HG03135 (cell line): ENCODE measurements around the gene PDE4D.
"Not testable (repeated sequence)": the region's sequence is repeated elsewhere in the genome, so short reads cannot be mapped to it uniquely, and the experiment has no call there.

ENCODE experiments used
- ATAC-seq: cut with Tn5 transposase; IDR thresholded peaks from one replicate; pipeline ENCODE4 v1.9.1; 2021; ENCODE audit warnings: mild to moderate bottlenecking, moderate library complexity; ENCODE audit not compliant: unreplicated experiment

Gene PDE4D

DNA sequence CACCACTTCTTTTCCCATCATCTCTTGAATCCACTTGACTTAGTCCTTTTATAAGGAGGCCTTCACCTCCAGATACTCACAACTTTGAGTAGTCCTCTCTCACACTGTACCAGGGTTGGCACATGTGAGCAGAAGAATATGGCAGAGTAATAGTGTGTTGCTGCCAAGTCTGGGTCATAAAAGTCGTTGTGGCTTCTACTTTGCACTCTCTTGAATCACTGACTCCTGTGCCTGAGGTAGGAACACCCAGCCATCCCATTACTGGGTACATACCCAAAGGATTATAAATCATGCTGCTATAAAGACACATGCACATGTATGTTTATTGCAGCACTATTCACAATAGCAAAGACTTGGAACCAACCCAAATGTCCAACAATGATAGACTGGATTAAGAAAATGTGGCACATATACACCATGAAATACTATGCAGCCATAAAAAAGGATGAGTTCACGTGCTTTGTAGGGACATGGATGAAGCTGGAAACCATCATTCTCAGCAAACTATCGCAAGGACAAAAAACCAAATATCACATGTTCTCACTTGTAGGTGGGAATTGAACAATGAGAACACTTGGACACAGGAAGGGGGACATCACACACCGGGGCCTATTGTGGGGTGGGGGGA lies 145.4 kb downstream of the PDE4D start:
- ATAC-seq, result not testable (repeated sequence)

GRCh38 chr5:59746241-59746765 lies 147.2 kb downstream of the PDE4D start:
- no peak for ATAC-seq

DNA sequence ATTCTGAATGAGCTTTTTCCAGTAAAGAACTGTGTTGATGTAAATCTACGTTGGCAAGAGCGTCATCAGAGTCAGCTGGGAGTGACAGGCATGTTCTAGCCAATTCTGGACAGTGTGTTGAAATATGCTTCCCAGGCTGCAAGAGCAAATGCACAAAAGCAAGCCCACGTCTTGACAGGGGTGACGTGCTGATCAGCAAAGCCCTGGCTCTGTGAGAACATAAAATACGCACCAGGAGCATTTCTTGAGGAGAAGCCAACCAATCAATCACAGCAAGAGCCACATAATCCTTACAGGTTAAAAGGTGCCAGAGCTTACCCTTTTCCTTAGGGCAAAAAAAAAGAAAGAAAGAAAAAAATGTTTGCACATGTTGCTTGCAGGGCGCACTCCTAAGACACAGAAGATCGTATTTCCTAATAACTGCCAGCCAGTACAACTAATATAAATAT lies 148.1 kb downstream of the PDE4D start:
- no peak for ATAC-seq

GRCh38 chr5:59744531-59744992 lies 149.0 kb downstream of the PDE4D start:
- no peak for ATAC-seq

GRCh38 chr5:59741599-59741998 lies 151.9 kb downstream of the PDE4D start:
- no peak for ATAC-seq

- ATAC-seq, result no peak
Measured at GRCh38 chr5:59738024-59738423, 155.5 kb downstream of the PDE4D start.

DNA sequence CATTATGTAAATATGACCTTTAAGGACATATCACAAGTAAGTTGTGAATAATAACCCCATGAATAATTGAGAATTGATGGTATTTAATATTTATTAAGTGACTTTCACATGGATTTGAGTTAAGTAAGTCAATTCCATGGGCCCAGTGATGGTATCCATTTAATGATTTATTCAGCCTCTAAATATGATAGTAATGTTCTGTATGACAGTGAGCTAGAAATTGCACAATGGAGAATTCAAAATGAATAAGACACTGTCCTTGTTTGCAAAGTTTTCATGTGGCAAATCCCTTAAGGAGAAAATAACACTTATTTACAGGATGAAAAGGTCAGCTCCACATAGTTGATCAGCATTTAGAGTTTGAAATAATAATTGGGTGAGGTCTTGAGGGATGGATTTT lies 160.7 kb downstream of the PDE4D start:
- no peak for ATAC-seq

- ATAC-seq, result no peak
Measured at GRCh38 chr5:59732301-59732700, 161.2 kb downstream of the PDE4D start.

DNA sequence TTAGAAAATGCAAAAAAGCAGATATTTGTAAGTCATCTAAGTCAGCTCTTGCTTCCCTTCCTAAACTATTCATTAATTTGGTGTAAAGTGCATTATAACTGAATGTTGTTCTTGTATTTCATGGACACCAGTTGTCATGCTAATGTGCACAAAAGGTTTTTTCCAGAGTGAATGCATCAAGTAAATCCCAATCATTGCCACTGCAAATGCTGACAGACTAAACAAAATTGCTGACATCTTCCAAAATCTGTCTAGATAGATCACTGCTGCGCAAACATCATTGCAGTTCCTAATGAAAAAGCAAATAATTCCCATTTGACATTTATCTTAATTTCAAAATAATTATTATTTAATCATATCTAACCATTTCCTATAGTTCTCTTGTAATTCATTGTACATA lies 161.7 kb downstream of the PDE4D start:
- no peak for ATAC-seq

GRCh38 chr5:59729820-59730219 lies 163.7 kb downstream of the PDE4D start:
- ATAC-seq, result no peak

DNA sequence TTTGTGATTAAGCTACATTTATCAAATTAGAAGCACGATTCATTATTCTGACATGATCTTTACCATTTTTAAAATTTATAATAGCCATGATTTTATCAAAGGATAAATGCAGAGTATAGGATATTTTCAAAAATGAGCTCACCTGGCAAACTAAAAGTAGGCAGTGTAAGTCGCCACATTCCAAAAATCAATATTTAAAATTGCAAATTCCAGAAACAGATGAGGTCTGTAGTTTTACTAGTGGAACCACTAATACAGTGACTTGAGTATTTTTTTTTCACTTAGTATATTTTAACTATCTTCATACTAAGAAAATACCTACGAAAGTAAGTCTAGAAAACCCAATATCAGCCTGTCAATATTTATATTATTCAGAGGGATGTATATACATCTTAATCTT lies 164.2 kb downstream of the PDE4D start:
- ATAC-seq, result no peak

DNA sequence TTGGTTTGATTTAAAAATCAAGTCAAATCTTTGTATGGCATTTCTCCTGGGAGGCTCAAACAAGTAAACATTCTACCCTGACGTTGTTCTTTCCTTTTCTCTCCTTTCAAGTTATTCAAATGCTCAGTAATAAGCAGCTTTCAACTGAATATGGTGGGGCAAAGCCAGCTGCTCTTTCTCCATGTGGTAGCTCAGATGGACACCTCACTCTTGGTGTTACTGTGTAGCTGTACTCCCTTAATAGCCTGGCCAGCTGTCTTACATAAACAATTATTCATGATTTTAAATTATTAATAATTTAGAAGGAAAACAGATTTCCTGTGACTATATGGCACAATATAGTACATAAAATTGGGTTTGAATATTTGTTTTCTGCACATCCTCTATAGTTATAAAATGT lies 165.2 kb downstream of the PDE4D start:
- no peak for ATAC-seq

DNA sequence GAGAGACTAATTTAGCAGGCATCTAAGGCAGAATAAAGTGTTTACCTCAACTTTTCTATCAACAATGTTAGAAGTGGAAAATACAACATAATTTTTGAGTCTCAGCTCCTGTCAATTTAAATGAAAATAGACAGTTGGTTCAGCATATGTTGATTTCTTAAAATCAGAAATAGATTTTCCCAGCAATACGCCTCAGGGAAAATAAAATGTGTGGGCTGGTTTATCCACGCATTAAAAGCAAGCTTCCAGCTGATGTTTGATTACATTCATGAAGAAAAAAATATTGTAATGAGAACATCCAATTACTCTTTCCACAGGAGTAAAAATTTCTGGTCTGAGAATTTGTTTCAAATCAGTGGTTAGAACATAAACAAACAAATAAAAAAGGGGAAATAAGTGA lies 166.3 kb downstream of the PDE4D start:
- ATAC-seq, result no peak

DNA sequence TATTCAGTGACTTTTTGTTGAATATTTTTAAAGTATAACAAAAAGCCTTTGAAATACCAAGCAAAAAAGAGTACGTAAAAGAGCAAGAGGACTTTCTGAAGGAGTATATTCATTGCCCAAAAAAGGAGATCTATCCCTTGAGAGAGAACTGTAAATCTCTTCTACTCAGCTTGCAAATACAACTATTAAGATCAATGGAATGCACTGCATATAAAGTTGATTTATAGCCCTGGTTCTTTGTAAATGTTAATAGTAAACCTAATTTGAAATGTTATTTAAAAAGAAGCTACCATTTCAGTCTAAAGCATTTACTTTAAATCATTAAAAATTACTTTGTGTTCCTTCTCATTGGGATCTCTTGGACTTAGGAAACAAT lies 168.1 kb downstream of the PDE4D start:
- ATAC-seq, result no peak

- no peak for ATAC-seq
Measured at GRCh38 chr5:59724482-59725391, 168.8 kb downstream of the PDE4D start.

- ATAC-seq, result no peak
Measured at GRCh38 chr5:59722874-59723273, 170.7 kb downstream of the PDE4D start.

DNA sequence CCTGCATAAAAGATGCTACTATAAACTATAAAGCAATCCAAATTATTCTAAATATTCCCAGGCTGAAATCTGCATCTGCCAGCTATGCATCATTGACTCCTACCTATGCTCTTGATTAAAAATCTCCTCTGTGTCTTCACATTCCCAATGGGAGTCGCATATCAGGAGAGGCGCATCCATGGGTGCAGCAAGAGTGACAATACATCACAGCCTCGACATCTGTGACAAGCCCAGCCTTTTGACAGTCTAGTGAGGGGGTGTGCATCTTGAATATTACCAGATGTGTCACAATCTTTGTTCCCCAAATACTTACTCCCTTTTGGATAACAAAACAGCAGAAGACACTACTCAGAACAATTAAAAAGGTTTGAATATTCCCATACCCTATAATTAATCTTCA lies 171.8 kb downstream of the PDE4D start:
- no peak for ATAC-seq

GRCh38 chr5:59720063-59720462 lies 173.5 kb downstream of the PDE4D start:
- ATAC-seq, result no peak

GRCh38 chr5:59716966-59717500 lies 176.5 kb downstream of the PDE4D start:
- ATAC-seq, result no peak

GRCh38 chr5:59716029-59716428 lies 177.5 kb downstream of the PDE4D start:
- no peak for ATAC-seq

DNA sequence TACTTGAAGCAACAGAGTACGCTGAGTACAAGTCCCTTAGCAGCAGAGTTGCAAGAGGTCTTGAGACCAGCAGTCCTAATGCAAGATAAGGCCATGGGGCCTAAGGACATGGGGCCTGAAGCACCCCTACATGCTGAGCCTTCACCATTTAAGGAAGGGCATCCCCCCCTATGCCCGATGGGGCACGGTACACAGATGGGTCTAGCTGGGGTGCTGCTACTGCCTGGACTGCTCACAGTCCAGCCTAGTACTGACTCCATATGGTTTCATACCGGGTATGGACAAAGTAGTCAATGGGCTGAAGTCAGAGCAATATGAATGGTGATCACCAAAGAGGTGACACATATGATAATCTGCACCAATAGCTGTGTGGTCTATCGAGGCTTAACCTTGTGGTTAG lies 178.3 kb downstream of the PDE4D start:
- ATAC-seq, result no peak

- no peak for ATAC-seq
Measured at GRCh38 chr5:59713498-59713844, 180.1 kb downstream of the PDE4D start.
